ENCODE measurements around the gene TSC22D1.

DNA sequence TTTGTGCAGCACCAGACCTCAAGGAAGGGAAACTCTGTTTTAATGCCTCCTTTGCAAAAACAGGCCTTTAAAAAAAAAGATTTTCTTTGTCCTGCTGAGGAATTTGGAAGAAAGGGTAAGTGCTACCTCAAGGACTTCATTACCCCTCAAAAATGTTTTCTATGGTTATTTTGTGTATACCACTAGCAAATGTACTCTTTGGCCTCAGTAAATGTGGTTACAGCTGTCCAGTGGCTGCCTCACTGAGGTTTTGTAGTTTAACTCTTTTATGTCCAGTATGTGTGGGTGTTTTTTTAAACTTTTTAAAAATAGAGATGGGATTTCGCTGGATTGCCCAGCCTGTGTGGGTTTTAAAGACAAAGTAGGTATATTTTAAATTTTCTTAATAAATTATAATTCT is 42.2 kb upstream of the TSC22D1 start:
- no peak for TF ChIP-seq CTCF (conservative IDR thresholded peaks at IDR 0.05; ENCODE audit: low read depth, low read length)
- TF ChIP-seq EZH2 (IDR thresholded peaks at IDR 0.05; ENCODE audit: borderline replicate concordance, low read depth, low read length, poor library complexity, severe bottlenecking), result no peak

Data from A673 (cell line).